Vagina (tissue), 2 donors: ENCODE data around the gene FBN3.

Experiments used
- POLR2AphosphoS5 ChIP-seq, 2 donors: sonication (generic); formaldehyde crosslinking; IDR thresholded peaks; one replicate each; pipeline ENCODE4 v1.9.0; 2017; ENCODE audit warnings: antibody characterized with exemption in 2 of 2, mild to moderate bottlenecking in 2 of 2, low read depth in 1 of 2; ENCODE audit not compliant: insufficient read depth in 1 of 2
- TF ChIP-seq, protein P1 (sequence below), 3 experiments: fragments of 450-650 bp in 2 of 3; fragments of 200-600 bp in 1 of 3; sonication (generic) in 1 of 3; IDR thresholded peaks; one replicate each; pipeline ENCODE4 v1.5.1; 2017 to 2019; ENCODE audit warnings: antibody characterized with exemption in 3 of 3, mild to moderate bottlenecking in 2 of 3, moderate library complexity in 2 of 3

DNA sequence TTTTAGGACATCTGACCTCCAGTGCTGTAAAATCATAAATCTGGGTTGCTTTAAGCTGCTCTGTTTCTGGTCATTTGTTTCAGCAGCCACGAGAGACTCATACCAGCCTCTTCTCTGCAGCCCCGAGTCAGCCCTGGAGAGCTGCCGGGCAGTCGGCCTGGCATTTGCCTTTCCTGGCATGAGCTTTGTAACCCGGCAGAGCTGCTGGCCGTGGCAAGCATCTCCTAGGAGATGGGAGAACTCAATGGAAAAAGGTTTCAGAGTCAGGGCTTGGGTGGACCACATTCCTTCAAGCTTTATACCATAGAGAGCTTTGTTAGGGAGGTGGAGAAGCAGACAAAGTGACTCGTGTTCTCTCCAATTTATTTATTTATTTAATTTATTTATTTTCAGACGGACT, 118.4 kb downstream of the FBN3 start:
- no peak for TF ChIP-seq POLR2AphosphoS5 (IDR thresholded peaks at IDR 0.05; ENCODE audit: insufficient read depth in 1 of 2, low read depth in 1 of 2)
- TF ChIP-seq, protein P1, sequence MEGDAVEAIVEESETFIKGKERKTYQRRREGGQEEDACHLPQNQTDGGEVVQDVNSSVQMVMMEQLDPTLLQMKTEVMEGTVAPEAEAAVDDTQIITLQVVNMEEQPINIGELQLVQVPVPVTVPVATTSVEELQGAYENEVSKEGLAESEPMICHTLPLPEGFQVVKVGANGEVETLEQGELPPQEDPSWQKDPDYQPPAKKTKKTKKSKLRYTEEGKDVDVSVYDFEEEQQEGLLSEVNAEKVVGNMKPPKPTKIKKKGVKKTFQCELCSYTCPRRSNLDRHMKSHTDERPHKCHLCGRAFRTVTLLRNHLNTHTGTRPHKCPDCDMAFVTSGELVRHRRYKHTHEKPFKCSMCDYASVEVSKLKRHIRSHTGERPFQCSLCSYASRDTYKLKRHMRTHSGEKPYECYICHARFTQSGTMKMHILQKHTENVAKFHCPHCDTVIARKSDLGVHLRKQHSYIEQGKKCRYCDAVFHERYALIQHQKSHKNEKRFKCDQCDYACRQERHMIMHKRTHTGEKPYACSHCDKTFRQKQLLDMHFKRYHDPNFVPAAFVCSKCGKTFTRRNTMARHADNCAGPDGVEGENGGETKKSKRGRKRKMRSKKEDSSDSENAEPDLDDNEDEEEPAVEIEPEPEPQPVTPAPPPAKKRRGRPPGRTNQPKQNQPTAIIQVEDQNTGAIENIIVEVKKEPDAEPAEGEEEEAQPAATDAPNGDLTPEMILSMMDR (IDR thresholded peaks at IDR 0.05): no peak
